Smooth muscle cell (in vitro differentiated cells): ENCODE results near the gene GLIS2. TPM values are rescaled to one million over a fixed set of nuclear protein-coding genes. Genes with fewer than 3 reads are reported as not detected.

ENCODE experiments used
- DNase-seq: peaks from one replicate; lab custom pipeline; 2025; ENCODE audit not compliant: unreplicated experiment; lab: John Stamatoyannopoulos, UW
- H2AFZ ChIP-seq: fragments of 200-600 bp; sonication (generic); 2 replicates; pipeline ENCODE4 v1.6.0; 2016; ENCODE audit warnings: antibody characterized with exemption, low read depth, mild to moderate bottlenecking
- H3F3A ChIP-seq: fragments of 200-600 bp; sonication (generic); 2 replicates; pipeline ENCODE4 v1.6.0; 2017; ENCODE audit warnings: antibody characterized with exemption, low read depth
- H3K27ac ChIP-seq: fragments of 200-600 bp; sonication (generic); 2 replicates; pipeline ENCODE4 v1.5.1; 2016; ENCODE audit warnings: low read depth, mild to moderate bottlenecking
- H3K27me3 ChIP-seq: fragments of 200-600 bp; sonication (generic); 2 replicates; pipeline ENCODE4 v1.6.1; 2016; ENCODE audit warnings: low read depth, mild to moderate bottlenecking
- H3K36me3 ChIP-seq: fragments of 200-600 bp; sonication (generic); 2 replicates; pipeline ENCODE4 v1.5.1; 2016; ENCODE audit warnings: low read depth
- H3K4me1 ChIP-seq: fragments of 200-600 bp; sonication (generic); 2 replicates; pipeline ENCODE4 v1.5.1; 2016; ENCODE audit warnings: low read depth
- H3K4me2 ChIP-seq: fragments of 200-600 bp; sonication (generic); 2 replicates; pipeline ENCODE4 v1.6.0; 2016; ENCODE audit warnings: mild to moderate bottlenecking
- H3K4me3 ChIP-seq: fragments of 200-600 bp; sonication (generic); 2 replicates; pipeline ENCODE4 v1.5.1; 2016; ENCODE audit warnings: mild to moderate bottlenecking
- H3K79me2 ChIP-seq: fragments of 200-600 bp; sonication (generic); 2 replicates; pipeline ENCODE4 v1.6.0; 2016; ENCODE audit warnings: low read depth, mild to moderate bottlenecking
- H3K9ac ChIP-seq: fragments of 200-600 bp; sonication (generic); 2 replicates; pipeline ENCODE4 v1.6.0; 2016; ENCODE audit warnings: low read depth
- H3K9me3 ChIP-seq: fragments of 200-600 bp; sonication (generic); replicated peaks from 2 replicates; pipeline ENCODE4 v1.5.1; 2016; ENCODE audit warnings: low read depth
- H4K20me1 ChIP-seq: fragments of 200-600 bp; sonication (generic); 2 replicates; pipeline ENCODE4 v1.6.0; 2016; ENCODE audit warnings: low read depth
- WGBS: methylation state at CpG from one replicate; pipeline ENCODE4 v1.1.7; 2016; ENCODE audit warnings: low lambda C conversion rate; 5-methylcytosine and 5-hydroxymethylcytosine counted together
- polyA plus RNA-seq: library from polyadenylated mRNA; unstranded; fragments of >200 nt; fragmentation: Nextera tagmentation; extraction: Ambion mirVana; gene quantifications from 2 replicates; pipeline ENCODE4 v1.2.1, GENCODE V29; 2016
- total RNA-seq: library from RNA; depleted of rRNA; stranded (reverse); fragments of >200 nt; gene quantifications from 2 replicates; pipeline ENCODE4 v1.2.3, GENCODE V29; 2014
- TF ChIP-seq, protein P1 (sequence below): fragments of 200-600 bp; sonication (generic); IDR thresholded peaks from 2 replicates; pipeline ENCODE4 v1.5.1; 2017; ENCODE audit warnings: borderline replicate concordance, mild to moderate bottlenecking, antibody characterized with exemption; ENCODE audit not compliant: insufficient read depth, poor library complexity, severe bottlenecking

The GLIS2 gene
- total and polyA plus RNA-seq, 2 experiments from 2014 or later, result 2.8 to 9.2 TPM

DNA sequence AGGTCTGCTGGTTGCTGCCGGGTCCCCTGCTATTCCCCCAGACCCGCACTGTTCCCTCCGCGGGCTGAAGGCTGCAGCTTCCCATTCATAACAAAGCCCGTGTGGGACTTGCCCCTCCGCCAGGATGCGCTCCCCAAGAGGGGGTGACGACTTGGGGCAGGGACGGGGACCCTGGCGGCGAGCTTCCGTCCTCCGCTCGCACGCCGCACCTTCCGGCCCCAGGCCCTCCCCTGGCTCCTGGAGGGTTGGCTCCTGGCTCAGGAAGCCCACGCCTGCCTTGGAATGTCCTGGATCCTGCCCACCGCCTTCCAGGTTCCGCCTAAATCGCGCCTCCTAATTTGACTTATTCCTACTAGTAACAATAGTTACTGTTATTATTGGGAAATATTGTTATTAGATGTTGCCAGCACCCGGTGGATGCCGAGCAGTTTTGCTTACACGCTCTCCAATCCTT lies 42.0 kb upstream of the GLIS2 start:
- Histone ChIP-seq H3K27me3 (no peaks in the 10 kb centered on the region), H4K20me1 (no peaks in the 10 kb centered on the region), H2AFZ (peak overlapping the region; percentile 71), H3K9ac (peak overlapping the region; percentile 27), H3K27ac (peak overlapping the region; percentile 69), H3K36me3 (no peaks in the 10 kb centered on the region), H3K9me3 (no peaks in the 10 kb centered on the region), H3F3A (peaks cover 7% of the 10 kb centered on the region), H3K79me2 (peaks cover 16% of the 10 kb centered on the region), H3K4me1 (peaks cover 7% of the 10 kb centered on the region), H3K4me3 (peak overlapping the region; percentile 69), H3K4me2 (peak overlapping the region; percentile 97)
- 6% methylated on average over 23 of the region's 25 CpGs for WGBS
- DNase-seq, result no peak
- TF ChIP-seq, protein P1, sequence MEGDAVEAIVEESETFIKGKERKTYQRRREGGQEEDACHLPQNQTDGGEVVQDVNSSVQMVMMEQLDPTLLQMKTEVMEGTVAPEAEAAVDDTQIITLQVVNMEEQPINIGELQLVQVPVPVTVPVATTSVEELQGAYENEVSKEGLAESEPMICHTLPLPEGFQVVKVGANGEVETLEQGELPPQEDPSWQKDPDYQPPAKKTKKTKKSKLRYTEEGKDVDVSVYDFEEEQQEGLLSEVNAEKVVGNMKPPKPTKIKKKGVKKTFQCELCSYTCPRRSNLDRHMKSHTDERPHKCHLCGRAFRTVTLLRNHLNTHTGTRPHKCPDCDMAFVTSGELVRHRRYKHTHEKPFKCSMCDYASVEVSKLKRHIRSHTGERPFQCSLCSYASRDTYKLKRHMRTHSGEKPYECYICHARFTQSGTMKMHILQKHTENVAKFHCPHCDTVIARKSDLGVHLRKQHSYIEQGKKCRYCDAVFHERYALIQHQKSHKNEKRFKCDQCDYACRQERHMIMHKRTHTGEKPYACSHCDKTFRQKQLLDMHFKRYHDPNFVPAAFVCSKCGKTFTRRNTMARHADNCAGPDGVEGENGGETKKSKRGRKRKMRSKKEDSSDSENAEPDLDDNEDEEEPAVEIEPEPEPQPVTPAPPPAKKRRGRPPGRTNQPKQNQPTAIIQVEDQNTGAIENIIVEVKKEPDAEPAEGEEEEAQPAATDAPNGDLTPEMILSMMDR, result peak; percentile 39

DNA sequence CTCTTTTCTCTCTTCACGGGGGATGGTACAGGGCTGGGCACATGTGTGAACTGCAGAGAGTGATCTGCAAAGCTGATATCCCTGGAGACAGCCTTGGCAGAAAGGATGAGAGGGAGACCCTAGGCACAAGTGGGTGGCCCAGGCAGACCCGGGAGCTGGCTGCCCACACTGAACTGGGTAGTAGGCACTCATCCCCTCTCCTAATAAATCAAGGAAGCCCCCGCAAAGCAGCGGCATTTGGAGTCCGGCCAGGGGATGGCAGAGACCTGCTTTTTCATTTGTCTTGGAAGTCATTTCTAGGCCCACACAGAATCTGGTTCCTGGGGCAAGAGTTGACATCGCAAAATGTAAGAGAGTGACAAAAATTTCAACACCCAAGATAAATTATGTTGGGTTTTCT lies 40.0 kb upstream of the GLIS2 start:
- no peak overlapping the region for H3K9ac ChIP-seq
- no peaks in the 10 kb centered on the region for H3K36me3 ChIP-seq
- H3F3A ChIP-seq, result peaks cover 7% of the 10 kb centered on the region
- 93% methylated on average over 6 of the region's 6 CpGs for WGBS
- H3K4me1 ChIP-seq, result peaks cover 4% of the 10 kb centered on the region
- no peaks in the 10 kb centered on the region for H3K9me3 ChIP-seq
- peaks cover 2% of the 10 kb centered on the region for H3K79me2 ChIP-seq
- no peak overlapping the region for H2AFZ ChIP-seq
- H3K27ac ChIP-seq, result no peak overlapping the region
- no peaks in the 10 kb centered on the region for H4K20me1 ChIP-seq
- TF ChIP-seq, protein P1, result no peak
- H3K27me3 ChIP-seq, result no peaks in the 10 kb centered on the region
- H3K4me2 ChIP-seq, result no peak overlapping the region
- H3K4me3 ChIP-seq, result no peak overlapping the region
- DNase-seq, result no peak

DNA sequence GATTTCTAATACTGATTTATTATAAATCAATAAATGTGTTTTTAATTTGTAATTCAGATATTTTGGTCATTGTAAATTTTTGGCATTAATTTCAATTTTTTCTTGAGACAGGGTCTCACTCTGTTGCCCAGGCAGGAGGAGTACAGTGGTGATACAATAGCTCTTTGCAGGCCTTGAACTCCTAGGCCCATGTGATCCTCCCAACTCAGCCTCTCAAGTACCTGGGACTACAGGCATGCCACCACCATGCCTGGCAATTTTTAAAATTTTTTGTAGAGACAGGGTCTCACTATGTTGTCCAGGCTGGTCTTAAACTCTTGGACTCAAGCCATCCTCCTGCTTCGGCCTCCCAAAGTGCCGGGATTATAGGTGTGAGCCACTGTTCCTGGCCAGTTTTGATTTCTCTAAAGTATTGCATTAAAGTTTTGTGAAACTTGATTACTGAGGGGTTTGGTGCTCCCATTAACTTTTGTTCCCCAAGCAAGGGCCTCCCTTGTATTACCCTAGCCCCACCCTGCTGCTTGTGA lies 37.8 kb upstream of the GLIS2 start:
- Histone ChIP-seq H2AFZ (no peak overlapping the region), H3K9ac (no peak overlapping the region), H3K36me3 (no peaks in the 10 kb centered on the region), H3K27ac (no peak overlapping the region), H3K4me1 (no peaks in the 10 kb centered on the region), H3K79me2 (no peaks in the 10 kb centered on the region), H3F3A (peaks cover 7% of the 10 kb centered on the region), H3K4me3 (no peak overlapping the region), H3K4me2 (no peak overlapping the region), H3K27me3 (no peaks in the 10 kb centered on the region), H4K20me1 (no peaks in the 10 kb centered on the region), H3K9me3 (no peaks in the 10 kb centered on the region)
- TF ChIP-seq, protein P1, result no peak
- DNase-seq, result no peak
- WGBS, result 97% methylated on average over 2 of the region's 2 CpGs

DNA sequence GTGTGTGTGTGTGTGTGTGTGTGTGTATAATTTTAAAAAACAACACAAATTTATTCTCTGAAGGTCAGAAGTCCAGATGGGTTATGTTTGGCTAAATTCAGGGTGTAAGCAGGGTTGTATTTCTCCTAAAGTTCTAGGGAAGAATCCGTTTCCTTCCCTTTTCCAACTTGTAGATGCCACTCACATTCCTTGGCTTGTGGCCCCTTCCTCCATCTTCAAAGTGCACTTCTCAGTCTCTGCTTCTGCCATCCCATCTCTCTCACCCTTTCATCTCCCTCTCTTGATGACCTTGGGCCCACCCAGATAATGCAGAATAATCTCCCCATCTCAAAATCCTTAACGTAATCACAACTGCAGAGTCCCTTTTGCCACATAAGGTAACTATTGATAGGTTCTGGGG lies 35.2 kb upstream of the GLIS2 start:
- Histone ChIP-seq H3F3A (no peaks in the 10 kb centered on the region), H3K9ac (no peak overlapping the region), H3K36me3 (no peaks in the 10 kb centered on the region), H3K27ac (no peak overlapping the region), H3K79me2 (no peaks in the 10 kb centered on the region), H3K9me3 (no peaks in the 10 kb centered on the region), H3K4me1 (no peaks in the 10 kb centered on the region), H2AFZ (no peak overlapping the region), H3K4me3 (no peak overlapping the region), H4K20me1 (no peaks in the 10 kb centered on the region), H3K27me3 (no peaks in the 10 kb centered on the region), H3K4me2 (no peak overlapping the region)
- TF ChIP-seq, protein P1, result no peak
- 94% methylated on average over 2 of the region's 2 CpGs for WGBS
- no peak for DNase-seq
